SW480 (cell line): ENCODE data around the gene STK38.

ENCODE experiments used
- DNase-seq: peaks from one replicate; pipeline ENCODE4 v3.0.0-alpha.2; 2016; ENCODE audit warnings: low spot score

STK38 gene

GRCh38 chr6:36523451-36523850 lies 23.8 kb downstream of the STK38 start:
- DNase-seq: no peak

GRCh38 chr6:36519352-36519751 lies 27.9 kb downstream of the STK38 start:
- DNase-seq: no peak

- no peak for DNase-seq
These were observed 29.9 kb downstream of the STK38 start for GRCh38 chr6:36517408-36517807.

- DNase-seq: no peak
These were observed 30.3 kb downstream of the STK38 start for GRCh38 chr6:36516988-36517387.

GRCh38 chr6:36516559-36516958 lies 30.7 kb downstream of the STK38 start:
- DNase-seq: no peak

GRCh38 chr6:36515844-36516243 lies 31.4 kb downstream of the STK38 start:
- DNase-seq: no peak

GRCh38 chr6:36514554-36515456 lies 32.5 kb downstream of the STK38 start:
- no peak for DNase-seq

GRCh38 chr6:36510365-36510764 lies 36.9 kb downstream of the STK38 start:
- no peak for DNase-seq

- DNase-seq: no peak
These were observed 38.7 kb downstream of the STK38 start for GRCh38 chr6:36508532-36508931.

GRCh38 chr6:36506611-36507010 lies 40.7 kb downstream of the STK38 start:
- peak; percentile 39 for DNase-seq

- DNase-seq: peak; percentile 12
These were observed 41.3 kb downstream of the STK38 start for GRCh38 chr6:36505744-36506534.

- no peak for DNase-seq
These were observed 42.3 kb downstream of the STK38 start for GRCh38 chr6:36504982-36505381.

- no peak for DNase-seq
These were observed 43.1 kb downstream of the STK38 start for GRCh38 chr6:36504181-36504580.

GRCh38 chr6:36501686-36502085 lies 45.6 kb downstream of the STK38 start:
- no peak for DNase-seq

- DNase-seq: peak; percentile 28
These were observed 47.4 kb downstream of the STK38 start for GRCh38 chr6:36499918-36500317.

- DNase-seq: no peak
These were observed 52.2 kb downstream of the STK38 start for GRCh38 chr6:36495086-36495485.

- DNase-seq: no peak
These were observed 53.4 kb downstream of the STK38 start for GRCh38 chr6:36493859-36494258.

- no peak for DNase-seq
These were observed 54.0 kb downstream of the STK38 start for GRCh38 chr6:36493319-36493718.

- DNase-seq: no peak
These were observed 54.7 kb downstream of the STK38 start for GRCh38 chr6:36492621-36493020.

GRCh38 chr6:36492092-36492491 lies 55.2 kb downstream of the STK38 start:
- DNase-seq: no peak

GRCh38 chr6:36491378-36491965 lies 55.8 kb downstream of the STK38 start:
- no peak for DNase-seq

- DNase-seq: no peak
These were observed 57.9 kb downstream of the STK38 start for GRCh38 chr6:36489426-36489825.

- DNase-seq: no peak
These were observed 59.1 kb downstream of the STK38 start for GRCh38 chr6:36488221-36488620.
